AML-193 (cell line): ENCODE data around the gene RAB26.
"Not testable (repeated sequence)": the region's sequence is repeated elsewhere in the genome, so short reads cannot be mapped to it uniquely, and the experiment has no call there.

Experiments used
- DNase-seq, 2 experiments: peaks; one replicate each; lab custom pipeline; 2025; lab: John Stamatoyannopoulos, UW

Gene RAB26

GRCh38 chr16:2117341-2117740, 31.1 kb upstream of the RAB26 start:
- not testable (repeated sequence) for DNase-seq

- not testable (repeated sequence) for DNase-seq
These were observed 30.3 kb upstream of the RAB26 start for GRCh38 chr16:2117960-2118722.

- not testable (repeated sequence) for DNase-seq
These were observed 27.1 kb upstream of the RAB26 start for GRCh38 chr16:2121325-2121724.

GRCh38 chr16:2121853-2122252, 26.6 kb upstream of the RAB26 start:
- DNase-seq = no peak

GRCh38 chr16:2122429-2122828, 26.0 kb upstream of the RAB26 start:
- DNase-seq = no peak

GRCh38 chr16:2122934-2123683, 25.3 kb upstream of the RAB26 start:
- DNase-seq = not testable (repeated sequence)

- DNase-seq = not testable (repeated sequence)
These were observed 24.6 kb upstream of the RAB26 start for GRCh38 chr16:2123706-2124376.

GRCh38 chr16:2124377-2124693, 24.1 kb upstream of the RAB26 start:
- not testable (repeated sequence) for DNase-seq

GRCh38 chr16:2124694-2125444, 23.6 kb upstream of the RAB26 start:
- DNase-seq = not testable (repeated sequence)

GRCh38 chr16:2125609-2126008, 22.8 kb upstream of the RAB26 start:
- DNase-seq = not testable (repeated sequence)

GRCh38 chr16:2126161-2126743, 22.2 kb upstream of the RAB26 start:
- DNase-seq = not testable (repeated sequence)

GRCh38 chr16:2126928-2127556, 21.4 kb upstream of the RAB26 start:
- not testable (repeated sequence) for DNase-seq

GRCh38 chr16:2127630-2128280, 20.7 kb upstream of the RAB26 start:
- not testable (repeated sequence) for DNase-seq

GRCh38 chr16:2129251-2129650, 19.2 kb upstream of the RAB26 start:
- not testable (repeated sequence) for DNase-seq

GRCh38 chr16:2129890-2130447, 18.5 kb upstream of the RAB26 start:
- DNase-seq = not testable (repeated sequence)

GRCh38 chr16:2133797-2134196, 14.6 kb upstream of the RAB26 start:
- DNase-seq = not testable (repeated sequence)

- DNase-seq = not testable (repeated sequence)
These were observed 13.4 kb upstream of the RAB26 start for GRCh38 chr16:2135071-2135470.

GRCh38 chr16:2135770-2136490, 12.5 kb upstream of the RAB26 start, which contains the start of gene PKD1:
TSS of gene PKD1 (minus strand) at chr16:2135898. CDS start at chr16:2135689, 209 bp downstream.
- peak; percentile 68 to 74 for DNase-seq
